ENCODE measurements around the gene AHNAK2. TPM values are rescaled to one million over a fixed set of nuclear protein-coding genes. Genes with fewer than 3 reads are reported as not detected.
"Not testable (repeated sequence)": the region's sequence is repeated elsewhere in the genome, so short reads cannot be mapped to it uniquely, and the experiment has no call there.

AHNAK2 gene
- total RNA-seq, 4 donors from 2014 or later, result 44.9 to 175 (median 71.7) TPM

DNA sequence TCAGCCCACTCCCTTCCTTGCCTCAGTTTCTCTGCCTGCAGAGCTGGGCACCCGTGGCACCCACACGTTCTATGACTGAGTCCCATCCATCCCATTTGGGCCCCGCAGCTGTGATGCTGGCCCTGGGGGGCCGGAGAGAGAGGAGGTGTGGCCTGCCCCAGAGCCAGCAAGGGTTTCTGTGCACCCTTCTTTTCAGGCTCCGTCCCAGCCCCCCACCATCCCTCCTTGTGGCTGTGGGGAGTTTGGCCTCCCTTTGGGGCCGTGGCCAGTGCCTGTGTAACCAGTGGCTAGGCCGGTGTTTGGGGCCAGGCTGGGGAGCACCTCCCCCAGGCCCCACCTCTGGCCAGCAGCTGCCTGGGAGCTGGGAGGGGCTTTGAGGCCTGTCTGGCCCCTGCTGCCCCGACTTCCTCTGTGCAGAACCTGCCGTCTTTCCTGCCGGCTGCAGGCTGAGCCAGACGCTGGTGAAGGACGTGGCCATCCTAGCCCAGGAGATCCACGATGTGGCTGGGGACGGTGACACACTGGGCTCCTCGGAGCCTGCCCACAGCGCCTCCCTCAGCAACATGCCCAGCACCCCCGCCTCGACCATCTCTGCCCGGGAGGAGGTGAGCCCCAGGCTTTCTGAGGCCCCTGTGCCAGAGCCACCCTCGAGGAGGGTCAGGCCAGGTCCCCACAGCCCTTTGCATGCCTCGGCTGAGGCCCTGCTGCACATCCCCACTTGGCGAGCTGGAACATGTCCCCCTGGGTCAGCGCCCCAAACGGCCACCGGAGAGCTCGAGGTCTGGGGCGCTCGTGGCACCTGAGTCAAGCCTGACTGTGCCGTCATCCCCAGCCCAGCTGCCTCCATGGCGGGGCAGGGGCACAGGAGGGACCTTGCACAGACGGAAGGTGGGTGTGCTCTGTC is 85.4 kb downstream of the AHNAK2 start:
- Histone ChIP-seq H3K4me1 (no peaks in the 10 kb centered on the region), H3K4me3 (no peak overlapping the region), H3K27me3 (no peaks in the 10 kb centered on the region), H3K27ac (no peak overlapping the region), H3K36me3 (no peaks in the 10 kb centered on the region), H3K9me3 (no peaks in the 10 kb centered on the region)
- intact Hi-C loops (cut with DNase I; ENCODE audit: low total_unique reads), result no loop called here
- DNase-seq, result peak; percentile 11 to 15
- TF ChIP-seq, protein P1, sequence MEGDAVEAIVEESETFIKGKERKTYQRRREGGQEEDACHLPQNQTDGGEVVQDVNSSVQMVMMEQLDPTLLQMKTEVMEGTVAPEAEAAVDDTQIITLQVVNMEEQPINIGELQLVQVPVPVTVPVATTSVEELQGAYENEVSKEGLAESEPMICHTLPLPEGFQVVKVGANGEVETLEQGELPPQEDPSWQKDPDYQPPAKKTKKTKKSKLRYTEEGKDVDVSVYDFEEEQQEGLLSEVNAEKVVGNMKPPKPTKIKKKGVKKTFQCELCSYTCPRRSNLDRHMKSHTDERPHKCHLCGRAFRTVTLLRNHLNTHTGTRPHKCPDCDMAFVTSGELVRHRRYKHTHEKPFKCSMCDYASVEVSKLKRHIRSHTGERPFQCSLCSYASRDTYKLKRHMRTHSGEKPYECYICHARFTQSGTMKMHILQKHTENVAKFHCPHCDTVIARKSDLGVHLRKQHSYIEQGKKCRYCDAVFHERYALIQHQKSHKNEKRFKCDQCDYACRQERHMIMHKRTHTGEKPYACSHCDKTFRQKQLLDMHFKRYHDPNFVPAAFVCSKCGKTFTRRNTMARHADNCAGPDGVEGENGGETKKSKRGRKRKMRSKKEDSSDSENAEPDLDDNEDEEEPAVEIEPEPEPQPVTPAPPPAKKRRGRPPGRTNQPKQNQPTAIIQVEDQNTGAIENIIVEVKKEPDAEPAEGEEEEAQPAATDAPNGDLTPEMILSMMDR (IDR thresholded peaks at IDR 0.05), result no peak
- no peak for TF ChIP-seq POLR2A (IDR thresholded peaks at IDR 0.05)

DNA sequence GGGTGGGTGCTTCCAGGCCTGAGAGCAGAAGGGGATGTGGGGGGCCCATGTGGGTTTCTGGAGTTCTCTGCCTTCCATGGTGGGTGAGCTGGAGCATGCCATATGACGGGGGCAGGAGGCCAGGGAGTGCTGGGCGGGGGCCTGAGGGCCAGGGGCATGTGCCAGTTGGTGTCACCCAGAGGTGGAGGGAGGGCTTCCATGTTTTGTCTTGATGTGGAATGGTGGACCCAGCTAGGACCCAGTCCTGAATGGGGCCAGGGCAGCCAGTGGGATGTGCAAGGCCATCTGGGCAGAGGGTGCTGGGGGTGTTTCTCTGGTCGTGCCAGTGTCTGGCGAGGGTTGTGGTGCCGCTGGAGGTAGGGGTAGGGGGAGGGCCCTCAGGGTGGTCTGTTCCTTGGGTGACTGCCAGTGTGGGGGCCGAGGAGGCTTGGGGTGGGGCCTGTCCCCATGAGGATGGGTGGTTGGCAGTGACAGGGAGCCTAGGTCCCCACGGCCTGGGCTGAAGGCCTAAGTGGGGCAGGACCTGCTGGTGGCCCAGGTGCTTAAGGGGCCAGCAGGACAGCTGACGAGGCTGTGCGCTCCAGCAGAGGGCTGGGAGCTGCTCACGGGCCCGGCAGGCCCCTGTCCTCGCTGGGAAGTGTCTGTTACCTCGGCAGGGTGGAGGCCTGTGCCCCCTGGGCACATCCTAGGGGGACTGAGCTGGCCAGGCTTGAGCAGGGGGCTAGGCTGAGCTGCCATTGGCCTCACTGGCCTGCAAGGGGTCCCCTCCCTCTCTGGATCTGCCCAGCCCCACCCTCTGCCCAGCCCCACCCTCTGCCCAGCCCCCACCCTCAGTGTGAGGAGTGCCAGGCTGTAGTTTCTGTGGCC is 86.3 kb downstream of the AHNAK2 start:
- intact Hi-C loops (cut with DNase I; ENCODE audit: low total_unique reads), result no loop called here
- Histone ChIP-seq H3K4me3 (no peak overlapping the region), H3K4me1 (no peaks in the 10 kb centered on the region), H3K9me3 (no peaks in the 10 kb centered on the region), H3K27me3 (no peaks in the 10 kb centered on the region), H3K36me3 (no peaks in the 10 kb centered on the region), H3K27ac (no peak overlapping the region)
- TF ChIP-seq, protein P1 (IDR thresholded peaks at IDR 0.05), result no peak
- no peak for TF ChIP-seq POLR2A (IDR thresholded peaks at IDR 0.05)
- peak; percentile 16 to 17 for DNase-seq

DNA sequence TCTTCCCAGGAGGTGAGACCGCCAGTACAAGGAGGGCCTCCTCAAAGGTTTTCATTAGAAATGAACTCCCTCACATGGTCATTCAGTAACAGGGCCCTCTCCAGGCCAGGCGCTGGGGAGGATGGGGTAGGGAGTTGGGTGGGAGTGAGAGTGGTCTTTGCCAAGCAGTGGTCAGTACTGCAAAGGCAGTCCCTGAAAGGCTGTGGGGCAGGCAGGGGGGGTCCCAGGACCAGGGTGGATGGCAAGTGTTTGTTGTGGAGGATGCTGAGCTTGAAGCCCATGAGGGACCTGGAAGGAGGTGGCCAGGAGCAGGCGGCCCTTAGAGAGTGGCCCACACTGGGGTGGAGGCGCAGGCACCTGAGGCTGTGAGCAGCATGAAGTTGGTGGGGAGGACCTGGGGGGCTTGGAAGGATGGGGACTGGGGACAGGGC is 87.0 kb downstream of the AHNAK2 start:
- intact Hi-C loops (cut with DNase I; ENCODE audit: low total_unique reads), result no loop called here
- H3K36me3 ChIP-seq, result no peaks in the 10 kb centered on the region
- H3K4me3 ChIP-seq, result no peak overlapping the region
- no peaks in the 10 kb centered on the region for H3K4me1 ChIP-seq
- H3K27me3 ChIP-seq, result no peaks in the 10 kb centered on the region
- no peak for TF ChIP-seq POLR2A (IDR thresholded peaks at IDR 0.05)
- TF ChIP-seq, protein P1 (IDR thresholded peaks at IDR 0.05), result no peak
- peak in 1 of 2 donors; percentile 9 for DNase-seq
- no peaks in the 10 kb centered on the region for H3K9me3 ChIP-seq
- H3K27ac ChIP-seq, result no peak overlapping the region

DNA sequence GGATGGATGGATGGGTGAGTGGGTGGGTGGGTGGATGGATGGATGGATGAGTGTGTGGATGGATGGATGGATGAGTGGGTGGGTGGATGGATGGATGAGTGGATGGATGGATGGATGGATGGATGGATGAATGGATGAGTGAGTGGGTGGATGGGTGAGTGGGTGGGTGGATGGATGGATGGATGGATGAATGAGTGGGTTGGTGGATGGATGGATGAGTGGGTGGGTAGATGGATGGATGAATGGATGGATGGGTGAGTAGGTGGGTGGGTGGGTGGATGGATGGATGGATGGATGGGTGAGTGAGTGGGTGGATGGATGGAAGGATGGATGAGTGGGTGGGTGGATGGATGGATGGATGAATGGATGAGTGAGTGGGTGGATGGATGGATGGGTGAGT is 87.9 kb downstream of the AHNAK2 start:
- H3K36me3 ChIP-seq; H3K27ac ChIP-seq; intact Hi-C loops (cut with DNase I; ENCODE audit: low total_unique reads); H3K9me3 ChIP-seq; DNase-seq; H3K4me1 ChIP-seq; H3K4me3 ChIP-seq; H3K27me3 ChIP-seq: not testable (repeated sequence)

DNA sequence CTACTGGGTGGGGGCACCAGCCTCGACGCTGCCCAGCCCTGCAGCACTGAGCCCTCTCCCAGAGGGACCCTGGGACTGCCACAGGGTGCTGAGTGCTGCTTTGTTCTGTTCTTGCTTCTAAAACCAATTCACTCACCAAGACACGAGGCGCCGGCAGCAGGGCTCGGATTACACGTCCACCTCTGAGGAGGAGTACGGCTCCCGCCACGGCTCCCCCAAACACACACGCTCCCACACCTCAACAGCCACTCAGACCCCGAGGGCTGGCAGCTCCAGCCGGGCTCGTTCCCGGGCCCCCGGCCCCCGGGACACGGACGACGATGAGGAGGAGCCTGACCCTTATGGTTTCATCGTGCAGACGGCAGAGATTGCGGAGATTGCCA is 88.8 kb downstream of the AHNAK2 start:
- Histone ChIP-seq H3K9me3 (no peaks in the 10 kb centered on the region), H3K36me3 (no peaks in the 10 kb centered on the region), H3K27ac (no peak overlapping the region), H3K4me1 (no peaks in the 10 kb centered on the region), H3K4me3 (no peak overlapping the region), H3K27me3 (no peaks in the 10 kb centered on the region)
- no peak for TF ChIP-seq POLR2A (IDR thresholded peaks at IDR 0.05)
- TF ChIP-seq, protein P1 (IDR thresholded peaks at IDR 0.05), result no peak
- DNase-seq, result peak in 1 of 2 donors; percentile 9
- intact Hi-C loops (cut with DNase I; ENCODE audit: low total_unique reads), result no loop called here
